NAMALWA (cell line): ENCODE measurements around the gene SMAD2.
"Not testable (repeated sequence)": the region's sequence is repeated elsewhere in the genome, so short reads cannot be mapped to it uniquely, and the experiment has no call there.

ENCODE experiments used
- DNase-seq: peaks from one replicate; pipeline ENCODE4 v3.0.0-alpha.2; 2015; ENCODE audit warnings: low spot score

Gene SMAD2

DNA sequence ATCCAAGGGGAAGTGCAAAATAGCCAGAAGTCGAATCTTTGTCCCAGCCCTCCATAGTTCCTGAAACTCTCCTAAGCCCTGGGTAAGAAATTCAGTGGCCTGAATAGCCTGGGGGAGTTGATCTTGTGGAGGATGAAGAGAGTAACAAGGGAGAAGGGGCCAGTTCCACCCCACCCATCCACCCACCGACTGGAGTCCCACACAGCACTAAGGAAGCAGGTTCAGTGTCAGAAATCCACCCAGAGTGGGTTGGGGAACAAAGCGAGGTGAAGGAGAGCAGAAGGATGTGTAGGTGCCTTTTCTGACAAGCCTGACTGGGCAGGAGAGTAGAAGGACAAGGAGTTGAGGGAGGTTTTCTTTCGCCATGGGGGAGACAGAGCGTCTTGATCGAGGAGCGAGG is 136.8 kb downstream of the SMAD2 start:
- DNase-seq, result no peak

DNA sequence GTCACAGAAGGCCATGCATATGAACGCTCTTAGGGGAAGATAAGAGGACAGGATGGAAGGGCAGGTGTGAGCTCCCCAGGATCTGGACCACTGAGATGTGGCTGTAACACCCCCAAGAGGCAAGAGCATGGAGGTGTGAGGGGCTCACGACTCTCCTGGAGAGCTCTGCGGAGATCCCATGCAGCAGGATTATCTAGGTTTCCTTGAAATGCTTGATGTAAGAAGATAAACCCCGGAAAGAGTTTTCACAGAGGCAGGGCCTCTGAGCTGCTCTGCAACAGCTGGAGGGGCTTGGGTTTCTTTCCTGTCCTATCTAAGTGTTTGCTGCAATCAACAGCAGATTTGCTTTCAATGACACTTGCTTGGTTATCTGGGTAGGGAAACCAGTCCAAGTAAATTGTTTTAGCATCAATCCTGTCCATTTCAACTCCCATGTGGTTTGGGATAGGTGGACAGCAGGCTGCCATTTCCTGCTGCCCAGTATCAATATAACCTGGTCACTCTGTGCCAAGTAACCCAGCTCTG is 138.9 kb downstream of the SMAD2 start:
- no peak for DNase-seq

DNA sequence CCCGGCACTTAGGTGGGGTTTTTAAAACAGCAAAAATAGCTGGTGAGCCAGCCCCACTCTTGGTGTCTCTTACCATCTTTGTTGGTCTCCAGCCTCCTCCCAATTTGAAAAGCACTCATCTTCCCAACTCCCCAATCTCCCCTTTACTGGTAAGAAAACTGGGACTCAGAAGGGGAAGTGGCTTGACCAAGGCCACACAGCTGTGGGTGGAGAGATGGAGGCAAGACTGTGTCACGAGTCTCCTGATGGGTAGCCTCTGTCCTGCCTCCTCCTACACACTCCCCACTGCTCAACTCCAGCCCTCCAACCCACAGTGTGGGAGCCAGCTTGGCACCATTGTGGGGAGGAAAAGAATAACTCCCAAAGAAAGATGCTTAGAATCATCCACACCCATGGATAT is 140.4 kb downstream of the SMAD2 start:
- no peak for DNase-seq

DNA sequence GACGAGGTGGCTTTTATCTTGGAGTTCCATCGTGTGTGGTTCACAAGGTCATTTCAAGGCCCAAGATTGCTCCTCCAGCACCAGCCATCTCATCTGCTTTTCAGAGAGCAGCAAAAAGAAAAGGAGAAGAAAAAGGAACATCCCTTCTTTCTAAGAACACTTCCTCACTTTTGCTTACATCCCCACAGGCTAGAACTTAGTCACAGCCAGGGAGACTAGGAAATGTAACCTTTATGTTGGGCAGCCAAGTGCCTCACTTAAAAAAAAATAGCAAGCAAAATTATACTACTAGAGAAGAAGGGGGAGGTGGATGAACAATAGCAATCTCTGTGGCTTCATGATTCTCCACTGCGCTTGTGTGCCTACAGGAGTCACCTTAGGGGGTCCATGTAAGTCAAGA is 141.8 kb downstream of the SMAD2 start:
- no peak for DNase-seq

DNA sequence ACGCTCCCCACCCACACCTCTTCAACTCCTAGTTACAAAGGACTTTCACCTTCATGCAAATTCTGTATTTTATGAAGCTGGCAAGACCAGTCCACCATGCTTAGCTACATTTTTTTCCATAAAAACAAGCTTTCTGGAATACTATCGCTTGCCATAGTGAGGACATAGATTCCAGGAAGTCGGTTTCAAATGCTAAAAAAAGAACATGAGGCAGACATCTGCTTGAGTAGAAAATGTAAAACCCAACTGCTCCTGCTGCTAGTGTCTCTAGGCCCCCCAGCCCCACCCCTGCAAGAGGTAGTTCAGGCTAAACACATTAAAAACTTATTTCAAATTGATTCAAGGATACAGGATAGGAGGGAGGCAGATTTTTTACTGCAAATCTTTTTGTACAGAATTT is 148.9 kb downstream of the SMAD2 start:
- no peak for DNase-seq

DNA sequence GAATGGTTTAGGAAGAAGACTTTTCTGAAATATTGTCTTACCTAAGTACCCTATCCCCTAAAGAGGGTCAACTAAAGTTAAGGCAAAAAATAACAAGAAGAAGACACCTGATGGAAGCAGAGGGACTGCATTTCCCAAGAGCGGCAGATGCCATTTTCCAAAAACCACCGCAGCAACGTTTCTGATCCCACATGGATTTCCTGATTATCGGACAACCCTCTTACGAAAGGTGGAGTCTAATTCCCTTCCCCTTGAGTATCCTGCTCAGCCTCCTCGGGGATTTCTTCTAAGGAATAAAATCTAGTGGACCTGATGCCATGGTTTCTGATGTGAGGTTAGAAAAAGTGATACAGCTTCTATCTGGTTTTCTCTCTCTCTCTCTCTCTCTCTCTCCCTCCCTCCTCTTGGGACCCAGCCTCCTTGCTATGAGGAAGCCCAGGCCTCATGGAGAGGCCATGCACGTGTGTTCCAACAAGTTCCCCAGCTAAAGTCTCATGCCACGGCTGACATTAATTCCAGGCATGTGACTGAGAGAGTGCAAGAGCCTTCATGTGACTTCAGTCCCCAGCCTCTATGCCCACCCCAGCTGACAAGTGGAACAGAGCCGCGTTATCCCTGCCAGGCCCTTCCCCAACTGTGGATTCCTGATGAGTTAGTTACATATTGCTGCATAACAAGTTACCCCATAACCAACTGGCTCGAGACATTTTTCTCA is 150.3 kb downstream of the SMAD2 start:
- no peak for DNase-seq

DNA sequence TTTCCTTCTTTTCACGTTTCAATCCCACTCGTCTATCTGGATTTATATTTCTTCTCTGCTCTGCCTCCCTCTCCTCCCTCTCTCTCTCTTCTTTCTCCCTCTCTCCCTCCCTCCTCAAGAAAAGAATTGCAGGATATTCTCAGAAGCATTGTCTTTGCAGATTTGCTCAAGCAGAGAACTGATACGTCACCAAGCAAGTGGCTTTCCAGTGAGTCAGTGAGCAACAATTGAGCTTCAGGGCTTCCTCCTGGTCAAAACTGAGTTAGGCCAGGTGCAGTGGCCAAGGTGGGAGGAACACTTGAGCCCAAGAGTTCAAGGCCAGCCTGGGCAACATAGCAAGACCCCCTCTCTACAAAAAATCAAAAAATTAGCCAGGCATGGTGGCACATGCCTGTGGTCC is 151.1 kb downstream of the SMAD2 start:
- DNase-seq, result no peak

DNA sequence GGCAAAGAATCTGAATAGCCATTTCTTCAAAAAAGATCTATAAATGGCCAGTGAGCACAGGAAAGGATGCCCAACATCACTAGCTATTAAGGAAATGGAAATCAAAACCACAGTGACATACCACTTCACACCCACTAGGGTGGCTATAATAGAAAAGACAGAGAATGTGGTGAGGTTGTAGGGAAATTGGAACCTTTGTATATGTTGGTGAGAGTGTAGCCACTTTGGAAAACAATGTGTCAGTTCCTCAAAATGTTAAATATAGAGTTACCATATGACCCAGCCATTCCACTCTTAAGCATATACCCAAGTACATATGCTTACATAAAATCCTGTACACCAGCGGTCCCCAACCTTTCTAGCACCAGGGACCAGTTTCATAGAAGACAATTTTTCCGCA is 152.8 kb downstream of the SMAD2 start:
- DNase-seq, result no peak

DNA sequence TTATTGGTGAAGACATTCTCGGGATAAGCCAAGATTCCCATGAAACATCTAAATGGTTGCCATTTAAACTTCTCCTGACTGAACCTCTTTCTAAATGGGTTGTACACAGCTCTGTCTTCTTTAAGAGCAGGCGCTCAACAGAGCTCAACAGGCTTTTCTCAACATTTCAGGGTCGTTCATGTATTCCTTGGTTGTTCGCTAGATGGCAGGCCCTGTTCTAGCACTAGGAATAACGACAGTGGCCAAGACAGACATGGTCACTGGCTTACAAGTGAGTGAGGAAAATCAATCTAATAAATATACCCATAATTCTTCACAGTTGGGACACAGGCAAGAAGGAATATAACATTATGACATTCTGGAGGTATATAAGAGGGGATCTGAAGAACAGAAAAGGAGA is 154.5 kb downstream of the SMAD2 start:
- no peak for DNase-seq

DNA sequence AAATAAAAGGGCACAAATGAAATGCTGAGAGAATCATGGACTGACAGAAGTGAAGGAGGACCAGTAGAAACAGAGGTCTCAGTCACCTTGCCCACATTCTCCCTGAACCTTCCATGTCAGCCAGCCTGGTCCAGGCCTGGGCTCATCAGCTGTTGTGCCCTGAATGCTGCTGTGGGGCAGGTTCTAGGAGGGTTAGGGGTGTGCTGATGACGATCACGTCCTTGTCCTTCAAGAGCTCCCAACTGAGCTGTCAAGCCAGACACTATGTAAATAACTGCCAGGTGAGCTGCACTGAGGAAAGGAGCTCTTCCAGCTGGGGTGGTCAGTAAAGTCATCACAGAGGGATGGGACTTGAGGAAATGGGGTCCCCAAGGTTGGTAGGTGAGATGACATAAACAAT is 156.5 kb downstream of the SMAD2 start:
- DNase-seq, result no peak

DNA sequence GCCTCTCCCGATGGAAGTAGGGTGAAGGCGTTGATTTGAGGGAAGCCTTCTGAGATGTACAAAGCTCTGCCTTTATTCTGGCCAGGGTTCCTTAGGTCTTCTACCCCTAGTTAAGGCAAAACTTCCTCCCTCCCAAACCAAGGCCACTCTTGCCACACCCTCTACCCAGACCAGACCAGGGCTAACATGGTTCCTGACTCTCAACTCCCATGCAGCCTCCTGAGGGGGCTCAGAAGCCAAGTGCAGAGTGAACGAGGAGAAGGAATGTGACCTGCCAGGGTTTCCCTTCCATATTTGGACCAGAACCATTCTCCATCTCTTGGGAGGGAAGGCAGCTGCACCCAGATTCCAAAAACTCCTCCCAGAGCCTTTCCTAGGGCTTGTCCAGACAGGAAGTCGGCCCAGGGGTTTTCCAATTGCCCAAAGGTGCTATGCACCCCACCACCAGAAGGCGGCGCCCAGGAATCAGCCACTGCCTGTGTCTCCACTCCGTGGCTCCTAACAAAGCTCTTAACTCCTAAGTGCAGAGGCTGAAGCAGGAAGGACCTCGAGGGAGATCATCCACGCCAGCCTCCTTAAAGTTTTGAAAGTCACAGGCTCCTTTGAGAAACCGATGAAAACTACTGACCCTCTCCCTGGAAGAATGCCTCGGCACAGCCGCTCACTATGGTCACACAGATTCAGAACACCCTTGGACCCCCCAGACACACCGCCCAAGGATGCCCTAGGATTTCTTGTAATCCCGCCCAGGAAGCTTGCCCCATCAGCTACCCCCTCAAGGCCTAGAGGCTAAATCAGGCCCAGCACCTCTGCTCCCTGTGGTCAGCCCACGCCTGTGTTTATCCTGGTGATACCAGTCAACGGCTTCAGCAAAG is 157.8 kb downstream of the SMAD2 start:
- DNase-seq, result peak; percentile 54

DNA sequence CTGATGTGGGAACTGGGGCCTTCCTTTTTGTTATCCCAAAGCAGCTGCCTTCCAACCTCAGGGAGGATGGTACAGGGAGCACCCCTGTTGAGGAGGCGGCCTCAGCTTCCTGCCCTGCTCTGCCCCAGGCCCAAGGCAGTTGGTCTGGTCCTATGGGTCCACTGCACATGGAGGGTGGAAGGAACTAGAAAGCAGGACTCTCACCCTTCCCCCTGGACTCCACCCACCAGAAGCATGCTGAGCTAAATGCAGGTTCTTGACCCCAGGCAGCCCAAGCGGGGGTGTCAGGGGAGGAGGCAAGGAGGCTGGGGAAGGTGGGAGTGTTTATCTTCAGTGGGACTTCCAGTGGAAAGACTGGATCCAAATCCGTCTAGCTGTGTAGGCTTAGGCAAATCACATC is 158.5 kb downstream of the SMAD2 start:
- no peak for DNase-seq

DNA sequence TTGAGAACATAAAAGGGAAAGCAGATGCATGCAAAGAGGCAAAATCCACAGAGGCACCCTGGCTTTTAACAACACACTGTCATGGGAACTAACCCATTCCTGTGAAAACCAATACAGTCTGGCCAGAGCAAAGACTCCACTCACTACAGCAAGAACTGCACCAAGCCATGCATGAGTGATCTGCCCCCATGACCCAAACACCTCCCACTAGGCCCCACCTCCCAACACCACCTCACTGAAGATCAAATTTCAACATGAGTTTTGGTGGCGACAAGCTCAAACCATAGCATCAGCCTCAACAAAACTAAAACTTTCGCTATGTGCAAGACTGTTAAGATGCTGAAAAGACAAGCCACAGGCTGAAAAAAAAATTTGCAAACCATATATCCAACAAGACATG is 162.8 kb downstream of the SMAD2 start:
- DNase-seq, result no peak

DNA sequence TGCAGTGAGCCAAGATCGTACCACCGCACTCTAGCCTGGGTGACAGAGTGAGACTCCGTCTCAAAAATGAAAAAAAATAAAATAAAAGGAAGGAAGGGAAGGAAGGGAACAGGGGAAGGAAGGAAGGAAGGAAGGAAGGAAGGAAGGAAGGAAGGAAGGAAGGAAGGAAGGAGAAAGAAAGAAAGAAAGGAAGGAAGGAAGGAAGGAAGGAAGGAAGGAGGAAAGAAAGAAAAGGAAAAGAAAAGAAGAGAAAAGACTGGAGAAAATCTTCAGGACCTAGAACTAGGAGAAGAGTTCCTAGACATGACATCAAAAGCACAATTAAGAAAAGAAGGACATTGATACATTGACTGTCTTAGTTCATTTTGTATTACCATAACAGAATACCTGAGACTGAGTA is 163.3 kb downstream of the SMAD2 start:
- DNase-seq, result not testable (repeated sequence)
